Measurements from ENCODE around the gene PHOSPHO2. TPM values are rescaled to one million over a fixed set of nuclear protein-coding genes. Genes with fewer than 3 reads are reported as not detected.

The PHOSPHO2 gene, protein sequence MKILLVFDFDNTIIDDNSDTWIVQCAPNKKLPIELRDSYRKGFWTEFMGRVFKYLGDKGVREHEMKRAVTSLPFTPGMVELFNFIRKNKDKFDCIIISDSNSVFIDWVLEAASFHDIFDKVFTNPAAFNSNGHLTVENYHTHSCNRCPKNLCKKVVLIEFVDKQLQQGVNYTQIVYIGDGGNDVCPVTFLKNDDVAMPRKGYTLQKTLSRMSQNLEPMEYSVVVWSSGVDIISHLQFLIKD
- total RNA-seq, result 1 to 10 TPM in 1 of 2 donors, under 1 TPM in 1; 0.66 to 6.7 TPM

DNA sequence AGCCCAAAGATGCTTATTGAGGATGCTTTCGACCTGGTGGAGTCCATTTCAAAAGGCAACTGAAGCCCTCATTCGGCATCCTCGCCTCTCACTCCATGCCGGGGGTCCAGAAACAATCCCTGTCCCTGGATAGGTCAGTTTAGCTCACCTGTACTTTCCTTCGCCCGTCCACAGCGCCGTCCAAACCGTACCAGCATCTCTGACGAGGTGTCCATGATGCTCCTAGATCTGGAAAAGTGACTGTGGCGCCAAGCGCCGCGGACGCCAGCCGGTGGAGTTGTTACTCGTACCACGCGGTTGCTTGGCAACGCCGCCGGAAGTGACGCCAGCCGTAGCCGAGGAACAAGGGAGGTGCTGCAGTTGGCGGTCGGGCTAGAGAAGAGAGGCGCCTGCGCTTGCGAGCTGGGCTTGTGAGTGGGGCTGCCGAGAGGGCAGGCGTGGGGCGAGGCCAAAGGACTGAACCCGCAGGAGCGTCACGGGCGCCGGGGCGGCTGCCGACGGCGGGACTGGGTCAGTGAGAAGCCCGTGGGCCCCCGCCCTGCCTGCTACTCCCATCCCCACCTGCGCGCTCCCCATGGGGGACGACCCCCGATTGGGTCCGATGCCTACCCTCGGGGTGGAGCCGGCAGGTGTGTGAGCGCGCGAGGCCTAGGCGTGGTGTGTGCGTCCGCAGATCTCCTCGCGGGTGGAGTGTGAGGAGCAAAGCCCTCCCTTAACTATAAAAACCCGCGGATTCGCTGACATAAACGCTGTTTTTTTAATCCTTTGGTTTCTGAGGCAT is at the start of gene PHOSPHO2, which contains the start of gene CFAP210:
PHOSPHO2 (plus strand) TSS at position 357 of the 781 bp plus-strand sequence. CDS start 6,503 bp downstream, outside the sequence.
CFAP210 (minus strand) TSS at position 293 of the 781 bp plus-strand sequence; CDS start at position 215, 78 bp downstream.
- Histone ChIP-seq H3K4me3 (peak within 1 kb of the TSS; percentile 15 to 84), H3K4me1 (peaks cover 19% of the 10 kb centered on the region), H3K36me3 (replicated peaks in 1 of 2; ENCODE audit: insufficient read depth in 1 of 2, low read depth in 2 of 2) (no peaks in the 10 kb centered on the region), H3K9me3 (no peaks in the 10 kb centered on the region), H3K27me3 (no peaks in the 10 kb centered on the region), H3K27ac (peak within 1 kb of the TSS; percentile 68 to 93 (median 80))
- TF ChIP-seq, protein P1, sequence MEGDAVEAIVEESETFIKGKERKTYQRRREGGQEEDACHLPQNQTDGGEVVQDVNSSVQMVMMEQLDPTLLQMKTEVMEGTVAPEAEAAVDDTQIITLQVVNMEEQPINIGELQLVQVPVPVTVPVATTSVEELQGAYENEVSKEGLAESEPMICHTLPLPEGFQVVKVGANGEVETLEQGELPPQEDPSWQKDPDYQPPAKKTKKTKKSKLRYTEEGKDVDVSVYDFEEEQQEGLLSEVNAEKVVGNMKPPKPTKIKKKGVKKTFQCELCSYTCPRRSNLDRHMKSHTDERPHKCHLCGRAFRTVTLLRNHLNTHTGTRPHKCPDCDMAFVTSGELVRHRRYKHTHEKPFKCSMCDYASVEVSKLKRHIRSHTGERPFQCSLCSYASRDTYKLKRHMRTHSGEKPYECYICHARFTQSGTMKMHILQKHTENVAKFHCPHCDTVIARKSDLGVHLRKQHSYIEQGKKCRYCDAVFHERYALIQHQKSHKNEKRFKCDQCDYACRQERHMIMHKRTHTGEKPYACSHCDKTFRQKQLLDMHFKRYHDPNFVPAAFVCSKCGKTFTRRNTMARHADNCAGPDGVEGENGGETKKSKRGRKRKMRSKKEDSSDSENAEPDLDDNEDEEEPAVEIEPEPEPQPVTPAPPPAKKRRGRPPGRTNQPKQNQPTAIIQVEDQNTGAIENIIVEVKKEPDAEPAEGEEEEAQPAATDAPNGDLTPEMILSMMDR (IDR thresholded peaks at IDR 0.05), result no peak
- peak; percentile 73 to 93 (median 89) for TF ChIP-seq POLR2A (IDR thresholded peaks at IDR 0.05)
- DNase-seq, result peak; percentile 99 to 100 (median 100)
- intact Hi-C loops (cut with DNase I), result loop anchor here (10.0 kb wide), 1 partner anchor 80 kb away; no protein-coding TSS in a partner anchor
- ATAC-seq, result peak; percentile 100
- 0% methylated on average over 12 to 63 of the region's 63 CpGs for WGBS, 2 donors

DNA sequence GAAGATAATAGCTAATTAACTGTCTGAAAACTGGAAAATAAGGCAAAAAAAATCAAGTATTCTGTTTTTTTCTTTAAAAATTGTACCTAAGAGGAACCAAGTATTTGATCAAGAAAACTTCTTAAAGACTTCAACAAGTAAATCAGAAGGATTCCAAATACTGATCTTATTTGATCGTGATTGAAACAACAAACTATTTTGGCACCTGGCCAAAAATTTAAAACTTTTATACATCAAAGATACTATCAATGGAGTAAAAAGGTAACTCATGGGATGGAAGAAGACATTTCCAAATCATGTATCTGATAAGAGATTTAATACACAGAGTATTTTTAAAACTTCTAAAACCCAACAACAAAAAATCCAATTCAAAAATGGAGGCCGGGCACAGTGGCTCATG is 46.8 kb upstream of the PHOSPHO2 start:
- 71 to 75% methylated on average over 2 of the region's 2 CpGs for WGBS, 2 donors
- H3K27ac ChIP-seq, result no peak overlapping the region

DNA sequence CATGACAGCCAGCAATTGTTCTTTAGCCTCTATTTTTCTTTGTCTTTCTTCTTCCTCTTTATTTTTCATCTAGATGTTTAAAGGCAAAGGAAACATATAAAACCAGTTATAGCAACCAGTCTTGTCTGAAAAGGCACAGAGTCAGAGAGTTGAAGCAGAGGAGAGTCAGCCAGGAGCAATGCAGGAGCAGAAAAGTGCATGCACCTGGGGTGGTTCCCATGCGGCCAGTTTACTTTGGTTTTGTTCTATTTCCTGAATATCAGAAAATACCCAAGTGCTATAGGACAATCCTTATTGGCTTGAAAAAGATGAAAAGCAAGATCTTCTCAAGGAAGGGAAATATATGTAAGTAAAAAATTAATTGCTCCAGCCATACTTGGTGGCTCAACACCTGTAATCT is 45.0 kb upstream of the PHOSPHO2 start:
- H3K4me1 ChIP-seq, result peaks cover 14% of the 10 kb centered on the region
- no peak overlapping the region for H3K4me3 ChIP-seq
- TF ChIP-seq, protein P1 (IDR thresholded peaks at IDR 0.05), result no peak
- TF ChIP-seq POLR2A (IDR thresholded peaks at IDR 0.05), result no peak
- peak overlapping the region in 3 of 4 donors; percentile 38 to 69 (median 61) for H3K27ac ChIP-seq
- peak; percentile 64 to 83 (median 66) for DNase-seq
- peak; percentile 90 for ATAC-seq
- H3K27me3 ChIP-seq, result no peaks in the 10 kb centered on the region
- 19 to 39% methylated on average over 1 of the region's 1 CpG for WGBS, 2 donors
- intact Hi-C loops (cut with DNase I), result no loop called here
- H3K36me3 ChIP-seq (replicated peaks in 1 of 2; ENCODE audit: insufficient read depth in 1 of 2, low read depth in 2 of 2), result no peaks in the 10 kb centered on the region
- H3K9me3 ChIP-seq, result no peaks in the 10 kb centered on the region

More for the DNA sequence above, 46.8 kb upstream of the PHOSPHO2 start:
- TF ChIP-seq POLR2A (IDR thresholded peaks at IDR 0.05), result no peak
- intact Hi-C loops (cut with DNase I), result no loop called here
- no peak for ATAC-seq
- H3K4me3 ChIP-seq, result no peak overlapping the region
- H3K27me3 ChIP-seq, result no peaks in the 10 kb centered on the region
- no peaks in the 10 kb centered on the region for H3K9me3 ChIP-seq
- H3K4me1 ChIP-seq, result peaks cover 14% of the 10 kb centered on the region
- no peak for DNase-seq
- no peaks in the 10 kb centered on the region for H3K36me3 ChIP-seq (replicated peaks in 1 of 2; ENCODE audit: insufficient read depth in 1 of 2, low read depth in 2 of 2)

DNA sequence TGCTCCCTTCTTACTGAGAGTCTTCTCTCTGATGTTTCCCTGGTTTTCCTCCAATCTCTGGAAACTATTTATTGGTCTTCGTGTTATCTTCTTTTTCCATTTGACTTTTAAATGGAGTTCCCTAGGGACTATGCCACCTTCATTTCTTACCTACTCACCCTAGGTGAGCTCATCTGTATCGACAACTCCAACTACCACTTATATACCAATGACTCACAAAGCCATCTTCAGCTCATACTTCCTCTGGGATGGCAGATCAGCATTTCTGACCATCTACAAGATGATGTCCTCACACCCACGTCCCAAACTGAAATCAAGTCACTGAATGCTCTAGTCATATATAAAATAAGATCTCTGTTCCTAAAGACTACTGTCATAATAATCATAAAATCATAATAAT is 40.6 kb upstream of the PHOSPHO2 start:
- intact Hi-C loops (cut with DNase I), result no loop called here
- no peak for DNase-seq
- Histone ChIP-seq H3K9me3 (no peaks in the 10 kb centered on the region), H3K4me1 (peaks cover 9% of the 10 kb centered on the region), H3K27ac (no peak overlapping the region), H3K4me3 (no peak overlapping the region), H3K36me3 (replicated peaks in 1 of 2; ENCODE audit: insufficient read depth in 1 of 2, low read depth in 2 of 2) (no peaks in the 10 kb centered on the region), H3K27me3 (no peaks in the 10 kb centered on the region)
- ATAC-seq, result no peak
- 57 to 61% methylated on average over 3 of the region's 3 CpGs for WGBS, 2 donors
- TF ChIP-seq, protein P1 (IDR thresholded peaks at IDR 0.05), result no peak
- TF ChIP-seq POLR2A (IDR thresholded peaks at IDR 0.05), result no peak

DNA sequence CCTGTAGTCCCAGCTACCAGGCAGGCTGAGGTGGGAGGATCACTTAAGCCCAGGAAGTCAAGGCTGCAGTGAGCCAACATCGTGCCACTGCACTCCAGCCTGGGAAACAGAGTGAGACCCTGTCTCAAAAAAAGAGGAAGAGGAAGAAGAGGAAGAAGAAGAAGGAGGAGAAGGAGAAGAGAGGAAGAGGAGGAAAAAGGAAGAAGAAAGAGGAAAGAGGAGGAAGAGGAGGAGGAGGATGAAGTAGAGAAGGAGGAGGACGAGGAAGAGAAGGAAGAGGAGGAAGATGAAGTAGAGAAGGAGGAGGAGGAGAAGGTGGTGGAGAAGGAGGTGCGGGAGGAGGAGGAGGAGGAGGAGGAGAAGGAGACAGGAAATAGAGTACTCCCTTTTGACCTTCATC is 38.1 kb upstream of the PHOSPHO2 start:
- no peak overlapping the region for H3K27ac ChIP-seq
- H3K4me3 ChIP-seq, result no peak overlapping the region
- WGBS, 2 donors, result 61 to 62% methylated on average over 3 of the region's 3 CpGs
- H3K9me3 ChIP-seq, result no peaks in the 10 kb centered on the region
- H3K4me1 ChIP-seq, result no peaks in the 10 kb centered on the region
- no peaks in the 10 kb centered on the region for H3K27me3 ChIP-seq
- no peak for ATAC-seq
- intact Hi-C loops (cut with DNase I), result no loop called here
- H3K36me3 ChIP-seq (replicated peaks in 1 of 2; ENCODE audit: insufficient read depth in 1 of 2, low read depth in 2 of 2), result no peaks in the 10 kb centered on the region
- TF ChIP-seq, protein P1 (IDR thresholded peaks at IDR 0.05), result no peak
- no peak for TF ChIP-seq POLR2A (IDR thresholded peaks at IDR 0.05)
- DNase-seq, result no peak
